Subcutaneous adipose tissue (tissue), 4 donors: ENCODE data around the gene TSPAN4. TPM values are rescaled to one million over a fixed set of nuclear protein-coding genes. Genes with fewer than 3 reads are reported as not detected.

Experiments
- total RNA-seq, 4 donors: library from RNA; depleted of rRNA; stranded (reverse); fragments of >200 nt; gene quantifications; one replicate each; pipeline ENCODE4 v1.1.0, GENCODE V29; 2016
- TF ChIP-seq, protein P1 (sequence below): fragments of 450-650 bp; IDR thresholded peaks from one replicate; pipeline ENCODE4 v1.5.1; 2016; ENCODE audit warnings: low read depth, mild to moderate bottlenecking, control low read depth, antibody characterized with exemption, moderate library complexity

Gene TSPAN4
- total RNA-seq, 4 donors from 2014 or later, result 67.0 to 219 (median 185) TPM

DNA sequence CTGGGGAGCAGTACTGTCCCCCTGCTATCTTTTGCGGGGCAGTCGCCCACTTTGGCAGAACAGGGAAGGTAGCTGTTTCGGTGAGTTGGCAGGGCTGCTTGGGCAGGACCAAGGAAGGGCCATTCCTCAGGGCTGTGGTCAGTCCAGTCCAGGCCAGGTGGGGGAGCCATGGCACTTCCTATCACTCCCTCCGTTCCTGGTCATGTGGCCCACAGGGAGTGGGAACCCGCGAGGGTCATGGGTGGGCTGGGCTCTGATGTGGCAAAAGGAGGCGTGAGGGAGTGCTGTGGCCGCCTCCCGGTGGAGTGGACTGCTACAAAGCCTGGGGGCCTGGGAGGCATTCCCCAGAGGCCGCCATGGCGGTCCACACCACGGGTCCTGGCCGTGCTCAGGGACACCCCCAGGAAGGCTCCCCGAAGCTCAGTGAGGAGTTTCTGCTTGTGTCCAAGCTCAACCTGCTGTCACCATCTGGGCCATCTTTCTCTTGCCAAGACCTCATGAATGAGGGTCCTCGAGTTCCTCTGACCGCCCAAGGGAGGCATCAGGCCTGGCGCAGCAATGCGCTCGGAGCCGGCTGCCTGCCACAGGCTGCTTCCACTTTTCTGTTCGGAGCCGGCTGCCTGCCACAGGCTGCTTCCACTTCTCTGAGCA lies 56.0 kb downstream of the TSPAN4 start:
- TF ChIP-seq, protein P1, sequence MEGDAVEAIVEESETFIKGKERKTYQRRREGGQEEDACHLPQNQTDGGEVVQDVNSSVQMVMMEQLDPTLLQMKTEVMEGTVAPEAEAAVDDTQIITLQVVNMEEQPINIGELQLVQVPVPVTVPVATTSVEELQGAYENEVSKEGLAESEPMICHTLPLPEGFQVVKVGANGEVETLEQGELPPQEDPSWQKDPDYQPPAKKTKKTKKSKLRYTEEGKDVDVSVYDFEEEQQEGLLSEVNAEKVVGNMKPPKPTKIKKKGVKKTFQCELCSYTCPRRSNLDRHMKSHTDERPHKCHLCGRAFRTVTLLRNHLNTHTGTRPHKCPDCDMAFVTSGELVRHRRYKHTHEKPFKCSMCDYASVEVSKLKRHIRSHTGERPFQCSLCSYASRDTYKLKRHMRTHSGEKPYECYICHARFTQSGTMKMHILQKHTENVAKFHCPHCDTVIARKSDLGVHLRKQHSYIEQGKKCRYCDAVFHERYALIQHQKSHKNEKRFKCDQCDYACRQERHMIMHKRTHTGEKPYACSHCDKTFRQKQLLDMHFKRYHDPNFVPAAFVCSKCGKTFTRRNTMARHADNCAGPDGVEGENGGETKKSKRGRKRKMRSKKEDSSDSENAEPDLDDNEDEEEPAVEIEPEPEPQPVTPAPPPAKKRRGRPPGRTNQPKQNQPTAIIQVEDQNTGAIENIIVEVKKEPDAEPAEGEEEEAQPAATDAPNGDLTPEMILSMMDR, result no peak

DNA sequence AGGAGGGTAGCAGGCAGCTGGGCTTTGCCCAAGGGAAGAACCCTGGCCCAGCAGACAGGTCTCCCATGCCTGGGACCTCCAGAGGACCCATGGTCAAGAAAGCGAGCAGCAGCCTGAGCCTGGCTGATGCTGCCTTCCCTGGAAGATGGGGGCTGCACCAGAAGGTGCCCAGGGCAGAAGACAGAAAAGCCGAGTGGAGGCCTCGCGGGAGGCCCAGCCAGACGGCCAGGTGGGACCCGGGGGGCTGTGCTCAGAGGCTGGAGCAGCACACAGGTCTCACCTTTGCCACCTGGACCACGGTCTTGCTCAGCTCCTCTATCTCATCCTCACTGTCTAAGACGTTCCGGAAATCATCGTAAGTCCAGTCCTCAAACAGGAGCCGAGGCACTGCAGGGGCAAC lies 57.1 kb downstream of the TSPAN4 start:
- TF ChIP-seq, protein P1, result no peak

DNA sequence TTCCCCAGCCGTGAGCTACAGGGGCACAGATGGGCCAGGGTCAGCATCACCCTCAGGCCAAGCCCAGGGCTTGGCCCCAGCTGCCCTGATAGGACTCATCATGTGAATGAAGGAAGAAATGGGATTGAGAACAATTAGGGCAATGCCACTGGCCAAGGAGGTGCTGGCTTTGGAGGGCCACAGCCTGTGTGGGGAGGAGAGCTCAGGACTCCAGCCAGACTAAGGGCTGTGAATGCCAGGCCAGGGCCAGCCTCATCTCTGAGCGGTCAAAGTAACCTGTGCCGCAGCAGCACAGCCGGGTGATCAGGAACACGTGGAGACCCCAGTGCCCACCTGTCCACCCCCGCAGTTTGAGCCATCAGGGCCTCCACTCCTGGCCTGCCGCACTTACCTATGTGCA lies 57.9 kb downstream of the TSPAN4 start:
- TF ChIP-seq, protein P1, result no peak

DNA sequence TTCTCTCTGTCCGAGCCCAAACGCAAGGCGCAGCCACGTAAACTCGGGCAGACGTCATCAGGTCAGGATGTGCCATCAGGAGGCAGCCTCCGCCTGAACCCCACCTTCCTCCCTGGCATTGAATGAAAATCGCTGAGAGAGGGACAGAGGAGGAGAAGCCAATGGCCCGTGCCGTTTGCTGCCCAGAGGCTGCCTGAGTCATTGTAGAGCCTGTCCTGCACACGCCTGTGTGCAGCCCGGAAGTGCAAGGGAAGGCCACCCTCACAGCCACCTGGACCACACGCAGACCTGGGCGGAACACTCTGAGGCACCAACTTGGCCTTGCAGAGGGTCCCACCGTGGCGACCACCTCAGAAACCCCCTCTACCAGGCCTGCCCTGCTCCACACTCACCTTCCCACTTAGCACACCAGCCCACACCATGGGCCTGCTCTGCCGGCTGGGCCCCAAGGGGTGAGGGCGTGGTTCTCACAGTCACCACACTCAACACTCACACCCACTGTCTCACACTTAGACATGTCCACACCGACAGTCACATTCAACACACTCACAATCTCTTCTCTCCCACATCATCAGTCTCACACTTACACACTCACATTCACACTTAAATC lies 58.9 kb downstream of the TSPAN4 start:
- TF ChIP-seq, protein P1, result no peak

DNA sequence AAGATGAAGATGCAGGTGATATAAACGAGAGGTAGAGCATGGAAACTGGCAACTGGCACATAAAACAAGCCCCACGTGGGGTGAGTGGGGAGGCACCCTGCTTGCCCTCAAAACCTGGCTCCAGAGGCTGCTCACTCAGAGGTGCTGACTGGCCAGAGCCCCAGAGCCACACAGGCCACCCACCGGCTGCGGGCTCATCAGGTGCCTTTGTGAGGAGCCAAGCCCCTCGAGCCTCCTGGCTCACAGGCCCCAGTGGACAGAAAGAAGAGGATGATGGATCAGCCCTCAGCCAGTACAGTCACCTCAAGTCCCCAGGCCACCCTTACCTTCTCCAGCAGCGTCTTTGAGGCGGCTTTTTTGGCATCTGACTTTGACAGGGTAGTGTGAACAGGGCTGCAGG lies 61.7 kb downstream of the TSPAN4 start:
- TF ChIP-seq, protein P1, result no peak

DNA sequence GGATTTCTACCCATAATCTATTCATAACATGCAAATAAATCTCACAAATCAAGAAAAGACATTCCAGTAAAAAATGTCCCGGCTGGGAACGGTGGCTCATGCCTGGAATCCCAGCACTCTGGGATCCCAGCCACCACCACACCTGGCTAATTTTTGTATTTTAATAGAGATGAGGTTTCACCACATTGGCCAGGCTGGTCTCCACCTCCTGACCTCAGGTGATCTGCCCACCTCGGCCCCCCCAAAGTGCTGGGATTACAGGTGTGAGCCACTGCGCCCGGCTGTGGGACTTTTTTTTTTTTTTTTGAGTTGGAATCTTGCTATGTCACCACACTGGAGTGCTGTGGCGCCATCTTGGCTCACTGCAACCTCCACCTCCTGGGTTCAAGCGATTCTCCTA lies 63.3 kb downstream of the TSPAN4 start:
- TF ChIP-seq, protein P1, result no peak

DNA sequence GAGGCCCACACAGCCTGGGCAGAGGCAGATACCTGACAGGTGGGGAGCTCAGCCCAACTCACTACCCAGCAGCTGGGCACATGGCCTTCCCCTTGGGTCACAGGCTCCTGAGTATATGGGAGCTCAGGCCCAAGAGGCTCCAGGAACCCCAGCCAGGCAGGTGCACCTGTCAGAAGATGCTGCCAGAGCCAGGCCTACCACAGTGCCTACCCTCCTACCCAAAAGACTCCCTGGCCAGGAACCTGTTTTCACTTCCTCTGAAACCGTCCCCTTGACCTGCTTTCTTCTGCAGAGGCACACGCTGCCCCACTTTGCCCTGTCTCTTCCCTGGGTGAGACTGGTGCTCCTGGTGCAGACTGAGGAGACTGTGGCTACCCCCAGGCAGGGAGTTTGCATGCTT lies 65.0 kb downstream of the TSPAN4 start:
- TF ChIP-seq, protein P1, result no peak
